Neural progenitor cell (in vitro differentiated cells): ENCODE data around the gene DKK2.

Experiments used
- CTCF ChIP-seq: fragments of 200-600 bp; sonication (generic); IDR thresholded peaks from 2 replicates; pipeline ENCODE4 v1.5.1; 2017; ENCODE audit warnings: antibody characterized with exemption, mild to moderate bottlenecking
- EZH2 ChIP-seq: fragments of 200-600 bp; sonication (generic); IDR thresholded peaks from 2 replicates; pipeline ENCODE4 v1.6.1; 2017; ENCODE audit warnings: antibody characterized with exemption, mild to moderate bottlenecking, moderate library complexity
- EZH2phosphoT487 ChIP-seq: fragments of 200-600 bp; sonication (generic); IDR thresholded peaks from 2 replicates; pipeline ENCODE4 v1.6.1; 2017; ENCODE audit warnings: antibody characterized with exemption

GRCh38 chr4:106941841-106942240 lies 94.3 kb downstream of the DKK2 start:
- TF ChIP-seq CTCF (no peak), EZH2phosphoT487 (no peak), EZH2 (no peak)
